ENCODE data around the gene UPK1A.

Gene UPK1A

GRCh38 chr19:35644206-35644986, 21.9 kb upstream of the UPK1A start:
- no peaks in the 10 kb centered on the region for H4K20me1 ChIP-seq (ENCODE audit: insufficient read depth, low read length)
- peaks cover 12% of the 10 kb centered on the region for H3K79me2 ChIP-seq (ENCODE audit: low read length)
- H3K9ac ChIP-seq (ENCODE audit: low read length), result peak overlapping the region; percentile 76
- H3K36me3 ChIP-seq (replicated peaks; ENCODE audit: low read depth, low read length), result no peaks in the 10 kb centered on the region
- H3K4me3 ChIP-seq (ENCODE audit: low read length), result peak overlapping the region; percentile 82
- H3K9me3 ChIP-seq (ENCODE audit: insufficient read depth, low read length), result no peaks in the 10 kb centered on the region
- H3K4me1 ChIP-seq (ENCODE audit: low read length), result peaks cover 27% of the 10 kb centered on the region
- peak overlapping the region; percentile 97 for H2AFZ ChIP-seq (ENCODE audit: low read depth, low read length)
- no peak for TF ChIP-seq EZH2phosphoT487 (IDR thresholded peaks at IDR 0.05; ENCODE audit: low read depth)
- TF ChIP-seq CTCF (IDR thresholded peaks at IDR 0.05; ENCODE audit: low read depth, low read length), result no peak
- H3K4me2 ChIP-seq (ENCODE audit: low read length), result peak overlapping the region; percentile 94
- H3K27ac ChIP-seq (ENCODE audit: low read length), result peak overlapping the region; percentile 65
- H3K27me3 ChIP-seq (ENCODE audit: low read depth, low read length), result no peaks in the 10 kb centered on the region

GRCh38 chr19:35644987-35645679, 21.2 kb upstream of the UPK1A start:
- Histone ChIP-seq H3K4me2 (ENCODE audit: low read length) (peak overlapping the region; percentile 94), H3K27me3 (ENCODE audit: low read depth, low read length) (no peaks in the 10 kb centered on the region), H3K9me3 (ENCODE audit: insufficient read depth, low read length) (no peaks in the 10 kb centered on the region), H3K4me3 (ENCODE audit: low read length) (peak overlapping the region; percentile 82), H3K4me1 (ENCODE audit: low read length) (peaks cover 27% of the 10 kb centered on the region), H3K36me3 (replicated peaks; ENCODE audit: low read depth, low read length) (no peaks in the 10 kb centered on the region), H2AFZ (ENCODE audit: low read depth, low read length) (peak overlapping the region; percentile 54), H4K20me1 (ENCODE audit: insufficient read depth, low read length) (no peaks in the 10 kb centered on the region), H3K27ac (ENCODE audit: low read length) (peak overlapping the region; percentile 54), H3K9ac (ENCODE audit: low read length) (peak overlapping the region; percentile 73), H3K79me2 (ENCODE audit: low read length) (peaks cover 20% of the 10 kb centered on the region)
- TF ChIP-seq EZH2phosphoT487 (IDR thresholded peaks at IDR 0.05; ENCODE audit: low read depth), result no peak
- TF ChIP-seq CTCF (IDR thresholded peaks at IDR 0.05; ENCODE audit: low read depth, low read length), result no peak

- 0 out of 2 replicates have a peak overlapping the region, but pooled peaks have one; percentile 82 for H3K4me3 ChIP-seq (ENCODE audit: low read length)
- peaks cover 27% of the 10 kb centered on the region for H3K4me1 ChIP-seq (ENCODE audit: low read length)
- H4K20me1 ChIP-seq (ENCODE audit: insufficient read depth, low read length), result no peaks in the 10 kb centered on the region
- no peak for TF ChIP-seq CTCF (IDR thresholded peaks at IDR 0.05; ENCODE audit: low read depth, low read length)
- no peak for TF ChIP-seq EZH2phosphoT487 (IDR thresholded peaks at IDR 0.05; ENCODE audit: low read depth)
- peak overlapping the region; percentile 73; the same call in 1 of the 2 replicates for H3K9ac ChIP-seq (ENCODE audit: low read length)
- peak overlapping the region; percentile 49; the same call in 1 of the 2 replicates for H2AFZ ChIP-seq (ENCODE audit: low read depth, low read length)
- no peak overlapping the region for H3K27ac ChIP-seq (ENCODE audit: low read length)
- H3K4me2 ChIP-seq (ENCODE audit: low read length), result peak overlapping the region; percentile 94
- no peaks in the 10 kb centered on the region for H3K27me3 ChIP-seq (ENCODE audit: low read depth, low read length)
- no peaks in the 10 kb centered on the region for H3K9me3 ChIP-seq (ENCODE audit: insufficient read depth, low read length)
- peaks cover 27% of the 10 kb centered on the region for H3K79me2 ChIP-seq (ENCODE audit: low read length)
- H3K36me3 ChIP-seq (replicated peaks; ENCODE audit: low read depth, low read length), result peaks cover 5% of the 10 kb centered on the region
Observed at GRCh38 chr19:35645680-35646511, 20.4 kb upstream of the UPK1A start.
